ENCODE data around the gene STARD10. TPM values are rescaled to one million over a fixed set of nuclear protein-coding genes. Genes with fewer than 3 reads are reported as not detected.

STARD10 gene
- total and polyA plus RNA-seq, 2 of the 8 experiments (the other 6 are each of a cell fraction or from before 2014, with no cell fraction given): 23.7 to 35.7 TPM

- Histone ChIP-seq H3K23me2 (ENCODE audit: low read depth, low read length) (no peaks in the 10 kb centered on the region), H2AFZ (ENCODE audit: low read length) (no peak overlapping the region), H3K4me3 (ENCODE audit: extremely low read depth in 1 of 4, insufficient read depth in 2 of 4, low read depth in 3 of 4, low read length in 4 of 4) (no peak overlapping the region), H4K20me1 (replicated peaks in 1 of 2; ENCODE audit: control insufficient read depth in 1 of 2, insufficient read depth in 2 of 2, low read length in 2 of 2) (peaks cover 8 to 13% of the 10 kb centered on the region in 2 experiments), H3K23ac (ENCODE audit: insufficient read length) (no peak overlapping the region), H3K27ac (ENCODE audit: low read depth, low read length) (no peak overlapping the region), H3K79me2 (ENCODE audit: control insufficient read depth in 1 of 2, insufficient read depth in 2 of 2, low read length in 2 of 2) (peaks cover 0 to 29% of the 10 kb centered on the region in 2 experiments; a peak in 2 of 4 replicates), H4K91ac (replicated peaks; ENCODE audit: insufficient read length, low read length) (no peak overlapping the region), H3K4me2 (ENCODE audit: insufficient read depth in 1 of 2, low read depth in 2 of 2, low read length in 2 of 2) (no peak overlapping the region), H2BK120ac (replicated peaks; ENCODE audit: low read depth, low read length) (no peak overlapping the region), H3K9me3 (ENCODE audit: insufficient read depth in 2 of 2, low read depth in 1 of 2, low read length in 1 of 2) (no peaks in the 10 kb centered on the region), H2BK15ac (ENCODE audit: low read length) (no peak overlapping the region), H2BK5ac (ENCODE audit: low read depth, low read length) (no peak overlapping the region), H4K8ac (ENCODE audit: extremely low read depth, insufficient read depth, low read length) (no peak overlapping the region), H3K36me3 (ENCODE audit: control insufficient read depth in 2 of 4, insufficient read depth in 4 of 4, low read length in 3 of 4) (peaks cover 0 to 9% (median 0%) of the 10 kb centered on the region in 4 experiments; a peak in 5 of 8 replicates), H2BK20ac (ENCODE audit: low read length) (no peak overlapping the region), H3K56ac (replicated peaks; ENCODE audit: insufficient read length, low read depth, low read length) (no peak overlapping the region), H3K4ac (replicated peaks; ENCODE audit: insufficient read length, low read depth, low read length) (no peak overlapping the region), H3K79me1 (ENCODE audit: low read depth, low read length) (peaks cover 6% of the 10 kb centered on the region; the same call in 1 of the 2 replicates), H2AK5ac (ENCODE audit: low read depth, low read length) (no peak overlapping the region), H2BK12ac (ENCODE audit: low read depth, low read length) (no peak overlapping the region), H3K14ac (ENCODE audit: insufficient read length) (no peak overlapping the region), H3K4me1 (replicated peaks in 1 of 4; ENCODE audit: control insufficient read depth in 3 of 4, insufficient read depth in 4 of 4, low read length in 3 of 4) (peaks cover 0 to 9% (median 5%) of the 10 kb centered on the region in 4 experiments; a peak in 3 of 7 replicates), H4K5ac (ENCODE audit: insufficient read length, low read depth, low read length) (no peak overlapping the region), H3K9ac (replicated peaks in 1 of 4; ENCODE audit: extremely low read depth in 1 of 4, low read depth in 3 of 4, low read length in 3 of 4) (no peak overlapping the region), H3K27me3 (replicated peaks in 1 of 4; ENCODE audit: control insufficient read depth in 3 of 4, extremely low read depth in 1 of 4, insufficient read depth in 3 of 4, low read length in 3 of 4) (no peaks in the 10 kb centered on the region), H3K18ac (ENCODE audit: extremely low read depth, low read length) (no peak overlapping the region)
- ChIA-PET CTCF (ENCODE audit: partially characterized antibody) (interaction anchor here (0.7 to 7.5 kb wide), 28 partner anchors 9 to 509 kb away, joined by 3 to 105 read pairs (median 6); partner anchors contain the start of genes ATG16L2 and STARD10), POLR2A (ENCODE audit: partially characterized antibody) (interaction anchor here (0.6 to 1.8 kb wide), 3 partner anchors 10 to 502 kb away, joined by 3 to 7 read pairs (median 3); no protein-coding TSS in a partner anchor)
- FAIRE-seq: no peak
- DNase-seq (ENCODE audit: low read depth in 1 of 2, low spot score in 2 of 2): no peak
- WGBS, 2 experiments (ENCODE audit: extremely low coverage in 1 of 2, insufficient coverage in 1 of 2, insufficient read length in 1 of 2, insufficient replicate concordance in 2 of 2, low coverage in 1 of 2, low lambda C conversion rate in 2 of 2, missing lambda C conversion rate in 1 of 2): 90% methylated on average over 21 of the region's 40 CpGs; no CpG with 5 or more reads in 1 of the 2 experiments
- no peak for TF ChIP-seq EP300 (IDR thresholded peaks at IDR 0.05; ENCODE audit: borderline replicate concordance in 1 of 2, low read depth in 2 of 2, low read length in 2 of 2)
- TF ChIP-seq E2F6 (IDR thresholded peaks at IDR 0.05): no peak
- TF ChIP-seq ZNF274 (IDR thresholded peaks at IDR 0.05; ENCODE audit: borderline replicate concordance, extremely low read depth, low read length): no peak
- TF ChIP-seq BRCA1 (IDR thresholded peaks at IDR 0.05; ENCODE audit: low read depth, low read length): no peak
- no peak for TF ChIP-seq SP1 (IDR thresholded peaks at IDR 0.05; ENCODE audit: low read depth, low read length)
- TF ChIP-seq RXRA (IDR thresholded peaks at IDR 0.05; ENCODE audit: insufficient read depth, low read depth, low read length): no peak
- no peak for TF ChIP-seq SIX5 (IDR thresholded peaks at IDR 0.05; ENCODE audit: low read depth, low read length)
- TF ChIP-seq TAF7 (optimal IDR thresholded peaks at IDR 0.05; ENCODE audit: borderline replicate concordance, low read depth, low read length): no peak
- TF ChIP-seq TAF1 (IDR thresholded peaks at IDR 0.05; ENCODE audit: low read depth, low read length): no peak
- no peak for TF ChIP-seq SRF (IDR thresholded peaks at IDR 0.05; ENCODE audit: low read depth, low read length)
- TF ChIP-seq RFX5 (IDR thresholded peaks at IDR 0.05; ENCODE audit: borderline replicate concordance, low read depth, low read length): no peak
These were observed 67.3 kb downstream of the STARD10 start for GRCh38 chr11:72726266-72727220.

All from H1 (cell line).